HFFc6 (cell line): Measurements from ENCODE around the gene TEX44. TPM values are rescaled to one million over a fixed set of nuclear protein-coding genes. Genes with fewer than 3 reads are reported as not detected.

Source experiments
- DNase-seq: peaks from one replicate; pipeline ENCODE4 v3.0.0-alpha.2; 2018
- H3K27ac Mint-ChIP-seq: 2 replicates; pipeline ENCODE4 v1.8.0; 2020; ENCODE audit warnings: mild to moderate bottlenecking, mixed read lengths
- H3K27me3 Mint-ChIP-seq: 2 replicates; pipeline ENCODE4 v1.8.0; 2021; ENCODE audit warnings: mild to moderate bottlenecking, moderate library complexity, mixed read lengths; ENCODE audit not compliant: insufficient read depth
- H3K36me3 Mint-ChIP-seq: 2 replicates; pipeline ENCODE4 v1.8.0; 2021; ENCODE audit warnings: low read depth, mixed read lengths
- H3K4me1 Mint-ChIP-seq: 2 replicates; pipeline ENCODE4 v1.8.0; 2020; ENCODE audit warnings: low read depth, mixed read lengths
- H3K4me3 Mint-ChIP-seq: 2 replicates; pipeline ENCODE4 v1.8.0; 2020; ENCODE audit warnings: mild to moderate bottlenecking, moderate library complexity, mixed read lengths
- H3K9me3 Mint-ChIP-seq: 2 replicates; pipeline ENCODE4 v1.8.0; 2020; ENCODE audit warnings: mild to moderate bottlenecking, mixed read lengths
- CTCF ChIP-seq: fragments of 200-600 bp; sonication (generic); IDR thresholded peaks from 2 replicates; pipeline ENCODE4 v1.5.0; 2021; ENCODE audit warnings: antibody characterized with exemption, mild to moderate bottlenecking
- total RNA-seq, 6 experiments: library from RNA; stranded (reverse); fragmentation: NEBNext Ultra II Directional; extraction: Animal tissue kit (Norgen Biotek cat#: 25700); gene quantifications; 2 replicates in 1 of 6; 3 replicates in 5 of 6; pipeline ENCODE4 v1.2.3, GENCODE V29; 2021

The TEX44 gene
- total RNA-seq, 6 experiments from 2014 or later = not detected

- no peak for TF ChIP-seq CTCF
- Mint-ChIP-seq H3K27ac (no peak overlapping the region), H3K4me1 (no peaks in the 10 kb centered on the region), H3K27me3 (peaks cover 48% of the 10 kb centered on the region), H3K9me3 (no peaks in the 10 kb centered on the region), H3K36me3 (no peaks in the 10 kb centered on the region), H3K4me3 (no peak overlapping the region)
- DNase-seq = no peak
Measured at GRCh38 chr2:231590614-231591013, 2.0 kb upstream of the TEX44 start.

DNA sequence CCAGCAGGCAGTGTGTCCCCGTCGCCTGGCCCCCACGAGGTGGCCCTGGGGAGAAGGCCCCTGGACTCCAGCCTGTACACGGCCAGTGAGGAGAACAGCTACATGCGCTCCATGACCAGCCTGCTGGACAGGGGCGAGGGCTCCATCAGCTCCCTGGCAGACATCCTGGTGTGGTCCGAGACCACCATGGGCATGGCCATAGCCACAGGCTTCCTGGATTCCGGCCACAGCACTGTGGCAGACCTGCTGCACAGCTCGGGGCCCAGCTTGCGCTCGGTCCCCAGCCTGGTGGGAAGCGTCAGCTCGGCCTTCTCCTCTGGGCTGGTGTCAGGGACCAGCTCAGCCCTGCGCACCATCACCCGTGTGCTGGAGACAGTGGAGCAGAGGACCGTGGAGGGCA lies 1.0 kb downstream of the TEX44 start:
- no peak overlapping the region for H3K27ac Mint-ChIP-seq
- no peak for TF ChIP-seq CTCF
- H3K4me3 Mint-ChIP-seq = no peak overlapping the region
- H3K4me1 Mint-ChIP-seq = 0 out of 2 replicates have a peak, but pooled peaks cover 6% of the 10 kb centered on the region
- no peak for DNase-seq
- no peaks in the 10 kb centered on the region for H3K36me3 Mint-ChIP-seq
- peaks cover 35% of the 10 kb centered on the region for H3K27me3 Mint-ChIP-seq
- H3K9me3 Mint-ChIP-seq = no peaks in the 10 kb centered on the region

DNA sequence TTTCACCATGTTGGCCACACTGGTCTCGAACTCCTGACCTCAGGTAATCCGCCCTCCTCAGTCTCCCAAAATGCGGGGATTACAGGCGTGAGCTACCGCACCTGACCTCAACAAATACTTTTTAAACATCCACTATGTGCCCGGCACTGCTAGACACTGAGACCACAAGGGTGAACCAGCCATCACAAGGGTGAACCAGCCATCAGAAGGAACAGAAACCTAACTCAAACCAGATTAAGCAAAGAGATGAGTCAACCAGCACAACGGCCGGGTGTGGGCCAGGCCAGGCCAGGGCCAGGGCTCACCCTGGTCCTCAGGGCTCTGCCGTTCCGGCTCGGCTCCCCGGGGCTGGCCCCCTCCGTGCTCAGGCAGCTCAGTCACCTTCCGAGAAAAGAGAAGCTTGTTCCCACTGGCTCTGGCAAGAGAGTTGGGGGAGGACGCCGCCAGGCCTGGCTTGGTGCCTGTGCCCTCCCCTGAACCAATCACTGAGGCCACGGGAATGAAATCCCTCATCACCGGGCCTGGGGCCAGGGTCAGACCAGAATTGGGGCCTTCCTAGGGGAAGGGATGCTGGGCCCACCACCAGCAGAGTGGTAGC lies 4.4 kb downstream of the TEX44 start:
- H3K27me3 Mint-ChIP-seq = peaks cover 10% of the 10 kb centered on the region; the same call in 1 of the 2 replicates
- H3K4me3 Mint-ChIP-seq = no peak overlapping the region
- H3K36me3 Mint-ChIP-seq = no peaks in the 10 kb centered on the region
- H3K27ac Mint-ChIP-seq = no peak overlapping the region
- H3K4me1 Mint-ChIP-seq = peaks cover 15% of the 10 kb centered on the region; the same call in 1 of the 2 replicates
- no peaks in the 10 kb centered on the region for H3K9me3 Mint-ChIP-seq
- no peak for TF ChIP-seq CTCF
- no peak for DNase-seq

DNA sequence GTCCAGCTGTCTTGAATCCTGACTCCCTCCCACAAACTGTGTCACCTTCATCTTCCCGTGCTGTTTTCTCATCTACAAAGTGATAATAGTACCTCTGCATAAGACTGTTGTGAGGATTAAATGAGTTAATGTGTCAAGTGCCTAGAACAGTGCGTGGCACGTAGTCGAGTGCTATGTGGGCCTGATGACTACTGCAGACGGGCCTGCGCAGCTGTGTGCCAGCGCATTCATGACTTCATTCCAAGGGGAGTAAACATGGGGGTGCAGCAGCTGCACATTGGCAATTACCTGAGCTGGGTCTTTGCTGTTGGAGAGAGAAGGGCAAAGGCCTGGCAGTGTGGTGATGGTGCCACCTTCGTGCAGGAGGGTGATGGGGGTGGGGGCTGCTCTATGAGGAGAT lies 5.0 kb downstream of the TEX44 start:
- no peaks in the 10 kb centered on the region for H3K36me3 Mint-ChIP-seq
- DNase-seq = no peak
- no peaks in the 10 kb centered on the region for H3K9me3 Mint-ChIP-seq
- no peak overlapping the region for H3K4me3 Mint-ChIP-seq
- TF ChIP-seq CTCF = no peak
- H3K27ac Mint-ChIP-seq = no peak overlapping the region
- peaks cover 9% of the 10 kb centered on the region; the same call in 1 of the 2 replicates for H3K27me3 Mint-ChIP-seq
- peaks cover 15% of the 10 kb centered on the region; the same call in 1 of the 2 replicates for H3K4me1 Mint-ChIP-seq

DNA sequence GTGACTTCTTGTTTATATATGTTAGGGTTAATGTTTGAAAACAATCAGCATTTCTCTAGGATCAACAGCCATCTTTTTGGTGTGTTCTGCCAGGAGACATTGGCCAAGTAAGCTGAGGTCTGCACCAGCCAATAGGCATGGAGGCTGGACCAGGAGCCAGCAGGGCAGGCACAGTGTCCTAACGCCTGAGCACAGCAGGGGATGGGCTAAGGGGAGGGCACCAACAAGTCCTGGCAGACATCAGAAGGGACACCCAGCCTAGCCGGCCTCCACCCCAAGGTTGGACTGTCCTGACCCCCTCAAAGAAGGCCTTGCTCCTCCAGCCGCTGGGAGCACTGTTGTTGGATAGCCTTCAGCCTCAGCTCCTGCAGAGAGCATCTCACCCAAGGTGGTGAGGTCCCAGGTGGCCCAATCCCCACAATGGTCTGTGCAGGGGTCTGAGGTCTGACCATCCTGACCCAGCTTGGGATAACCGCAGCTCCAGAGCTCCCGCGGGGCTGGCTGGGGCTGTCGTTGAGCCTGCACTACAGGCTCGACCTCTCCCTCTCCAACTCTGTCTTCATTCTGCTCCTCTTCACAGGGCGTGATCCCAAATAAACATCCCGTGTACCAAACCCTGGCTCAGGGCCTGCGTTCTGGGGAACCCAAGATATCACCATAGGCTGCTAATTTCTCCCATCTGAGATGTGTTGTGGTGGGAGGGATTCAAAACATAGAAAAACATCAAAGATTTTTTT lies 8.1 kb downstream of the TEX44 start:
- no peak overlapping the region for H3K4me3 Mint-ChIP-seq
- H3K9me3 Mint-ChIP-seq = no peaks in the 10 kb centered on the region
- peaks cover 22% of the 10 kb centered on the region for H3K4me1 Mint-ChIP-seq
- no peak overlapping the region for H3K27ac Mint-ChIP-seq
- H3K27me3 Mint-ChIP-seq = peaks cover 5% of the 10 kb centered on the region; the same call in 1 of the 2 replicates
- no peaks in the 10 kb centered on the region for H3K36me3 Mint-ChIP-seq
- TF ChIP-seq CTCF = no peak
- DNase-seq = no peak
